ENCODE measurements around the gene COA1.
"Not testable (repeated sequence)": the region's sequence is repeated elsewhere in the genome, so short reads cannot be mapped to it uniquely, and the experiment has no call there.

The COA1 gene

GRCh38 chr7:43729214-43729923 lies at the start of gene COA1:
Gene COA1, minus strand, starts transcription at chr7:43729523. Its CDS starts 80,909 bp downstream, at chr7:43648614.
- DNase-seq = peak; percentile 96

DNA sequence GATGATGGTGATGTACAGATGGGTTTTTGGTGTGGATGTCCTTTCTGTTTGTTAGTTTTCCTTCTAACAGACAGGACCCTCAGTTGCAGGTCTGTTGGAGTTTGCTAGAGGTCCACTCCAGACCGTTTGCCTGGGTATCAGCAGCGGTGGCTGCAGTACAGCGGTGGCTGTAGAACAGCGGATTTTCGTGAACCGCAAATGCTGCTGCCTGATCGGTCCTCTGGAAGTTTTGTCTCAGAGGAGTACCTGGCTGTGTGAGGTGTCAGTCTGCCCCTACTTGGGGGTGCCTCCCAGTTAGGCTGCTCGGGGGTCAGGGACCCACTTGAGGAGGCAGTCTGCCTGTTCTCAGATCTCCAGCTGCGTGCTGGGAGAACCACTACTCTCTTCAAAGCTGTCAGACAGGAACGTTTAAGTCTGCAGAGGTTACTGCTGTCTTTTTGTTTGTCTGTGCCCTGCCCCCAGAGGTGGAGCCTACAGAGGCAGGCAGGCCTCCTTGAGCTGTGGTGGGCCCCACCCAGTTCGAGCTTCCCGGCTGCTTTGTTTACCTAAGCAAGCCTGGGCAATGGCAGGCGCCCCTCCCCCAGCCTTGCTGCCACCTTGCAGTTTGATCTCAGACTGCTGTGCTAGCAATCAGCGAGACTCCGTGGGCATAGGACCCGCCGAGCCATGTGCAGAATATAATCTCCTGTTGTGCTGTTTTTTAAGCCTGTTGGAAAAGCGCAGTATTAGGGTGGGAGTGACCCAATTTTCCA lies 49.1 kb upstream of the COA1 start:
- not testable (repeated sequence) for DNase-seq

DNA sequence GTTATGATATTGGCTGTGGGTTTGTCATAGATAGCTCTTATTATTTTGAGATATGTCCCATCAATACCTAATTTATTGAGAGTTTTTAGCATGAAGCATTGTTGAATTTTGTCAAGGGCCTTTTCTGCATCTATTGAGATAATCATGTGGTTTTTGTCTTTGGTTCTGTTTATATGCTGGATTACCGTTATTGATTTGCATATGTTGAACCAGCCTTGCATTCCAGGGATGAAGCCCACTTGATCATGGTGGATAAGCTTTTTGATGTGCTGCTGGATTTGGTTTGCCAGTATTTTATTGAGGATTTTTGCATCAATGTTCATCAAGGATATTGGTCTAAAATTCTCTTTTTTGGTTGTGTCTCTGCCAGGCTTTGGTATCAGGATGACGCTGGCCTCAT lies 45.9 kb upstream of the COA1 start:
- DNase-seq = not testable (repeated sequence)

DNA sequence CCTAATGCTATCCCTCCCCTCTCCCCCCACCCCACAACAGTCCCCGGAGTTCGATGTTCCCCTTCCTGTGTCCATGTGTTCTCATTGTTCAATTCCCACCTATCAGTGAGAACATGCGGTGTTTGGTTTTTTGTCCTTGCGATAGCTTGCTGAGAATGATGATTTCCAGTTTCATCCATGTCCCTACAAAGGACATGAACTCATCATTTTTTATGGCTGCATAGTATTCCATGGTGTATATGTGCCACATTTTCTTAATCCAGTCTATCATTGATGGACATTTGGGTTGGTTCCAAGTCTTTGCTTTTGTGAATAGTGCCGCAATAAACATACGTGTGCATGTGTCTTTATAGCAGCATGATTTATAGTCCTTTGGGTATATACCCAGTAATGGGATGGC lies 43.9 kb upstream of the COA1 start:
- not testable (repeated sequence) for DNase-seq

- DNase-seq = no peak
Measured at GRCh38 chr7:43771573-43771972, 42.2 kb upstream of the COA1 start.

GRCh38 chr7:43771128-43771527 lies 41.8 kb upstream of the COA1 start:
- no peak for DNase-seq

DNA sequence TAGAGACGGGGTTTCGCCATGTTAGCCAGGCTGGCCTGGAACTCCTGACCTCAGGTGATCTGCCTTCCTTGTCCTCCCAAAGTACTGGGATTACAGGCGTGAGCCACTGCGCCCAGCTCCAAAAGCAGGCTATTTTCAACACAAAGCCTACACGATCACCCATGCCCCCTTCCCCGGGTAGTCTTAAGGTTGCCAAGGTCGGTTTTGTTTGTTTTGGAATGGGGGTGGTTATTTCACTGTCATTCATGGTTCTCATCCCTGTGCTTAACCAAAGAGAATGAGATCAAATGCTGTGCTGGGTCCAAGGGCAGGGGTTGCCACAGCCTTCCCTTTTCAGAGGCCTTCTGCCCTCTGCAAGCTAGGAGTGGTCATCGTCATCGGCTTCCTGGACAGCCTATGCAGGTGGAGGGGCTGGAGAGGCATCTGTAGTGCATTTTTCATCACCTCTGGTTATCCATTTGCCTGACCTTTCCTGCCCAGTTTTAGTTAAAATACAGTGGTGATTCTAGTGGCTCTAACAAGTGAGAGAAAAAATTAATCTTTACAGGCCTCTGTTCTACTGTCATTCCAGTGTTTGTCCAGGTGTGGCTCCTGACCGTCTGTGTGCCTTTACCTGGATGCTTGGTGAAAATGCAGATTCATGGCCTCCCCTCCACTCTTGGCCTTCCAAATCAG lies 40.6 kb upstream of the COA1 start:
- no peak for DNase-seq

- DNase-seq = no peak
Measured at GRCh38 chr7:43769281-43769680, 40.0 kb upstream of the COA1 start.

DNA sequence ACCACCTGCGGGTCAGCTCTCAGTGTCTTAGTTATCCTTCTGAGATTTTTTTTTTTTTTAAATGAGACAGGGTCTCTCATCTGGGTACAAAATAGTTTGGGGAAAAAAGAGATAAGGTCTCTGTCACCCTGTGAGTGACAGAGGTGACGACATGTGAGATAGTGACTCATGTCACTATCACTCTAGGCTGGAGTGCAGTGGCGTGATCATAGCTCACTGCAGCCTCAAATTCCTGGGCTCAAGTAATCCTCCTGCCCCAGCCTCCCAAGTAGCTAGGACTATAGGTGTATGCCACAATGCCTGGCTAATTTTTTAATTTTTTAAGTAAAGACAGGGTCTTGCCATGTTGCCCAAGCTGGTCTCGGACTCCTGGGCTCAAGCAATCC lies 39.6 kb upstream of the COA1 start:
- no peak for DNase-seq

GRCh38 chr7:43768201-43768886 lies 39.0 kb upstream of the COA1 start:
- DNase-seq = no peak

GRCh38 chr7:43767311-43767710 lies 38.0 kb upstream of the COA1 start:
- DNase-seq = no peak

DNA sequence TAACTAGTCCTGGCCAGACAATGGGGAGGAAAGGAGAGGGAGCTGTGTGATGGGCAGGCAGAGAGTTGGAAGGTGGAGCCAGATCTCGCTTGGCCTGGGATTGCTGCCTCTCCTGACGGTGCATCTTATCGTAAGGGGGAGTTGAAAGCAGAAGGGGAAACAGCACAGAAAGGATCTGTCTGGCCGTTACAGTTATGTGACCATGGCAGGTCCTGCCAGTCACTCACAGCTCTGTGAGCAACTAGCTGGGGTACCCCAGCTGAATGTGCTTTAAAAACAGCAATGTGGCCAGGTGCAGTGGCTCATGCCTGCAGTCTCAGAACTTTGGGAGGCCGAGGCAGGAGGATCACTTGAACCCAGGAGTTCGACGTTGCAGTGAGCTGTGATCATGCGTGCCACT lies 37.2 kb upstream of the COA1 start:
- DNase-seq = no peak

DNA sequence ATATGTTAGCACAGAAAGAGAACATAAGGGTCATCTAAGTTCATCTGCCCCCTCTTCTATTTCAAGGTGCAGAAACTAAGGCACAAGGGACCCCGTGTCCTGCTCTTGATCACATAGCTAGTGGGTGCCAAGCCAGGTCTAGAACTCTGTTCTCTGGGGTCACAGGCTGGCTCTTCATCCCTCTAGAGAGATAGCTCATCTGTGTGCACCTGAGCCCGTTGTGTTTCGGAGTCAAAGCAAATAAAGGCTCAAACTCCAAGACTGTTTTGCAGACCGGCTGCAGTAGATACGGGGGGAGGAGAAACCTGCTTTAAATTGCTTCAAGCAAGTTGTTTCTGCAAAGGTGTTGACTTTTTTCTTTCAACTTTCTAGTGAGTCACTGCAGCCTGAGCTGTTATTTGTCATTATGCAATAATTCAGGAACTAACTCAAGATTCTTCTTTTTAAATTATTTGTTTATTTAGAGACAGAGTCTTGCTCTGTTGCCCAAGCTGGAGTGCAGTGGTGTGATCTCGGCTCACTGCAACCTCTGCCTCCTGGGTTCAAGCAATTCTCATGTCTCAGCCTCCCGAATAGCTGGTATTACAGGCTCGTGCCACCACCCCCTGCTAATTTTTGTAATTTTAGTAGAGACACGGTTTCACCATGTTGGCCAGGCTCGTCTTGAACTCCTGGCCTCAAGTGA lies 35.6 kb upstream of the COA1 start:
- DNase-seq = no peak

GRCh38 chr7:43764039-43764761 lies 34.9 kb upstream of the COA1 start:
- no peak for DNase-seq

DNA sequence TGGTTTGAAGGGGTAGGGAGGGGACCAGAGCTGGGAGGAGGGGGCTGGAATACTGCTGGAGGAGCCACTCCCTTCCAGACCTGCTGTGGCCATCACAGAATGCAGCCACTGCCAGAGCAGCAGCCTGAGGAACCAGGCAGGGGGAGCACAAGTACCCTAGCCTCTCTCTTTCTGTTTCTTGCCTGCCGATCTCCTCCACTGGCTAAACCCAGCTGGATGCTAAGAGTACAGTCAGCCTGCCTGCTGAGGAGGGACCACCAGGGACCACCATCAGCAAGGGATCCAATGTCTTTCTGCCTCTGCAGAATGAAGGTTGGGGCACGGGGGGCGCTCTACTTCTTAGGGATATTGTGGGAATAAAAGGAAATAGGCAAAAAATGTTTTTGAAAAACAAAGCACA lies 33.9 kb upstream of the COA1 start:
- no peak for DNase-seq

DNA sequence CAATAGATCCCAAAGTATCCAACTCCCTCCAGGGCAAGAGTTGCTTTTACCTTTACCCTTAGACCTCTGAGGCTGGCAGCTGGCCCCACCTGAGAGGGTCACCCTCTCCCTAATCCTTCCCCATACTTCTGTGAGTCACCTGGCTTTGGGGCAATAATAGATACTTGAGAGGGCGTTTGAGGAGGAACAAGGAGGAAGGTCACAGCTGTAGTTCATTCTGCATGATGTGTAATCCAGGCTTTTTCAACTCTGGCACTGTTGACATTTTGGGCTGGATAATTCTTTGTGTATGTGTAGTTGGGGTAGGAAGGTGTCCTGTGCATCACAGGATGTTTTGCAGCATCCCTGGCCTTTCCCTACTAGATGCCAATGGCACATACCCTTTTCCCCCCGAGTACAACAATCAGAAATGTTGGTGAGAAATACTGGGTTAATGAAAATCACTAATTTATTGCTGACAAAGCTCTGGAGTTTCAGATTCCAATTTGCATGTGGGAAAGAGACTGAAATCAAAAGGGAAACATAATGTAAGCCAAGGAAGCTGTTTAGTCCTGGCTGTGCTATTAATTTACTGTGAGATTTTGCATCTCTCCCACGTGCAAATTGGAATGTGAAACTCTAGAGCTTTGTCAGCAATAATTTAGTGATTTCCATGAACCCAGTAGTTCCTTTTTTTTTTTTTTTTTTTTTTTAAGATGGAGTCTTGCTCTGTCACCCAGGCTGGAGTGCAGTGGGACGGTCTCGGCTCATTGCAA lies 32.8 kb upstream of the COA1 start:
- DNase-seq = no peak

GRCh38 chr7:43761382-43761781 lies 32.1 kb upstream of the COA1 start:
- DNase-seq = no peak

GRCh38 chr7:43760861-43761260 lies 31.5 kb upstream of the COA1 start:
- no peak for DNase-seq

DNA sequence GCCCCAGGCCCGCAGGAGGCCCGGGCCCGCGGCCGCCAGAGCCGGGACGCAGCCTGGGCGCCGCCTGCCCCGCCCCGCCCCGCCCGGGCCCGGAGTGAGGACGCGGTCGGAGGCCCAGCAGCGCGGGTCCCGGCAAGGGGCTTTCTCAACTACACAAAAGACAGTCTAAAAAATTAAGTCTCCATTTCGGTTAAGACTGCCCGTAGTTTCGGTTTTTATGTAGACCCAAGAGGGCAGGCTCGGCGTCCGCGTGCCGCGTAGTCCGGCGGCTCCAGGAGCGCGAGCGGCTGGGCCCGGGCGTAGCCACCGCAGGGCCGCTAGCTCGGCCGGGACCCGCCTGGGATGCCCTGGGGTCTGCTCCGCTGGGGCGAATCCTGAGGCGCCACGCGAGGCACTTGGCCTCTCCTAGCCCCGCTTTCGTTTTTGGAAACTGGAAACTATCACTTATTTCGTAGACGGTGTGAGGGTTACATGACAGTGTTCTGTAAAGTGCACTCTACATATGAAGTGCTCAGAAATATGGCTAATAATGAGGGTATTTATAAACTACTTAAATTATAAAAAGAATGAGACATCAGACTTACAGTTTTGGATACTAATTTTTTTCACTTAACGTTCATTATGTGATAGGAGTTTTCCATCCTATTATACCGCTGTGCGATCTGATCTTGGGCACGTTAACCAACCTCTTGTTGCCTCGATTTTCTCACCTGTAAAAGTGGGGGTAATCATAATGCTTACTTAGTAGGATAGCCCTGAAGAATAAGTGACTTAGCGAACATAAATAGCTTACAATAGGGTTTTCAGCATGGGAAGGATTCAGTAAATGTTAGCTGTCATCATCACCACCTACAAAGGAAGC lies 29.7 kb upstream of the COA1 start:
- DNase-seq = peak; percentile 86
